Left ventricle myocardium superior (tissue), 1 donor: Measurements from ENCODE around the gene RNASE2. TPM values are rescaled to one million over a fixed set of nuclear protein-coding genes. Genes with fewer than 3 reads are reported as not detected.
"Not testable (repeated sequence)": the region's sequence is repeated elsewhere in the genome, so short reads cannot be mapped to it uniquely, and the experiment has no call there.

Experiments used
- ATAC-seq: fragments of 200-7000 bp; cut with Tn5 transposase; one replicate; pipeline ENCODE4 v1.9.1; 2020; ENCODE audit warnings: mild to moderate bottlenecking, moderate library complexity
- DNase-seq: peaks from one replicate; pipeline ENCODE4 v3.0.0-alpha.2; 2020
- intact Hi-C: fragments of 100-400 bp; cut with micrococcal nuclease; formaldehyde crosslinking; loops from one replicate; pipeline ENCODE4 v1.11.0; 2022
- long read RNA-seq: library from polyadenylated mRNA; unstranded; transcript quantifications from one replicate; pipeline ENCODE4 v2.0.0, GENCODE V29; 2021
- total RNA-seq: library from RNA; stranded (reverse); fragmentation: NEBNext Ultra II Directional; extraction: Animal tissue kit (Norgen Biotek cat#: 25700); gene quantifications from one replicate; pipeline ENCODE4 v1.2.1, GENCODE V29; 2021
- donor health status: DM: no; HTN: yes; CAD: no; lungs with severe emphysema.

RNASE2 gene
- 2.9 TPM for total RNA-seq
- long read RNA-seq: 0 reads

DNA sequence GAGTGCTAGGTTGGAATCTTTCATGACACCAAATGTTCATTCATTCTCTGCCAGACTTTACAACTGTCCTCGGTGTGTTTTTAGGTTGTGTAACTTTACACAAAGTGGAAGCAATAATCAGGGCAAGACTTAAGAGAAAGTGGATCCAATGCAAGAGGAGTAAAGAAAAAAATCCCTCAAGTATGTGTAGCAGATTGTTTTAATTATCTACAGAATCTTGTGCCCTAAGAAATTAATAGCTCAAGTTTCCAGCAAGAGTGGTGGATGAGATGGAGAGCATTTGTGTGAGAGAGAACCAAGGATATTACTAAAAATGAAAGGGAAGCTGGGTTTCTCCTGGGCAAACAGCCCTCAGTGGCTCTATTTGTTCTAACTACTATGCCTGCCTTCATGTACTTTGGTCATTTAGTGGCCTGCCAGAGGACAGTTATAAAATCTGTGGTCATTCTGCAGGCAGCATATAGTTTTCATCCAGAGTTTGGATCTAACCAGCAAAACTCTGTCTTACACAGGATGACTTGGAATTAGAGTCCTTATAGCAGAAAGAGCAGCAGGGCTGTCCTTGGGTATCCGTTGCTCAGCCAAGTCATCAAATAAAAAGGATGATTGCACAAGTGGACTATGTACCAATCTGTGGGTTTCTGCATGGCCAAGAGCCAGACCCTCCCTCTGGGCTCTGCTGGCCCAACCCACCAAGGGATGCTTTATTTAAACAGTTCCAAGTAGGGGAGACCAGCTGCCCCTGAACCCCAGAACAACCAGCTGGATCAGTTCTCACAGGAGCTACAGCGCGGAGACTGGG, at the start of gene RNASE2:
Gene RNASE2 (plus strand): TSS at position 752 of the 802 bp plus-strand sequence. CDS start 285 bp downstream, outside the sequence.
- DNase-seq, intact Hi-C loops: not testable (repeated sequence)
- peak; percentile 55 for ATAC-seq

- DNase-seq (no peak), ATAC-seq (no peak)
- intact Hi-C loops: no loop called here
Observed at GRCh38 chr14:20905676-20906075, 49.6 kb upstream of the RNASE2 start.

- intact Hi-C loops: no loop called here
- ATAC-seq (no peak), DNase-seq (no peak)
Observed at GRCh38 chr14:20907214-20907613, 48.1 kb upstream of the RNASE2 start.

DNA sequence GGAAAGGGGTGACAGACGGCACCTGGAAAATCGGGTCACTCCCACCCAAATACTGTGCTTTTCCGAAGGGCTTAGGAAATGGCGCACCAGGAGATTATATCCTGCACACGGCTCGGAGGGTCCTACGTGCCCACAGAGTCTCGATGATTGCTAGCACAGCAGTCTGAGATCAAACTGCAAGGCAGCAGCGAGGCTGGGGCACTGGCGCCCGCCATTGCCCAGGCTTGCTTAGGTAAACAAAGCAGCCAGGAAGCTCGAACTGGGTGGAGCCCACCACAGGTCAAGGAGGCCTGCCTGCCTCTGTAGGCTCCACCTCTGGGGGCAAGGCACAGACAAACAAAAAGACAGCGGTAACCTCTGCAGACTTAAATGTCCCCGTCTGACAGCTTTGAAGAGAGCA, 44.5 kb upstream of the RNASE2 start:
- DNase-seq, ATAC-seq, intact Hi-C loops: not testable (repeated sequence)

- ATAC-seq (peak; percentile 43), DNase-seq (peak; percentile 30)
- intact Hi-C loops: not testable (repeated sequence)
Observed at GRCh38 chr14:20919038-20919756, 36.1 kb upstream of the RNASE2 start.

- intact Hi-C loops, DNase-seq, ATAC-seq: not testable (repeated sequence)
Observed at GRCh38 chr14:20923766-20924297, 31.5 kb upstream of the RNASE2 start.

DNA sequence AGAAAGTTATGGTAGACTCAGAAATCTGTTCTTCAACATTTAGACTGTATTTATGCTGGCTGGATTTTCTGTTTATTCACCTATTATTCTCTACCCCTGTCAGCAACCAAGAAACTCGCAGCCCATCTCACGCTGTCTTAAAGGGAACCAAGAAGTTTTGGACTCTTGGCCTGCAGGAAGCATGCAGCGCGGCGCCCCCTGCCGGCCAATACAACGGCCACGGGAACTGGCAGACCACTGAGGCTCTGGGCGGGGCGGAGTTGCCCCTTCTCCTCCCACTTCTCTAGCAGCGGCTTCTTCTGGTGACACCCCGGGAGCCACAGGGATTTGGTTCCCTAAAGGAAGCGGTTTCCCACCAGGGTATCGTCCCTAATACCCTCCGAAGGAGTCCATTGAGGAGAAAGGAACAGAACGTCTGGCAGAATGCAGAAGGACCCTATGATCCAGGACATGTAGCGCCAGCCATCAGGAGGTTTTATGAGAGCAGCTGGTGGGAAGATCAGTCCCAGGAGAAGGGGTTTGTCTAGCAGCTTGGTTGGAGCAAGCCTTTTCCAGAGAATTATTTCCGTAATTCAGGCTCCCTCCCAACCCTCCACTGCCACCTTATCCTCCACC, 21.0 kb upstream of the RNASE2 start:
- intact Hi-C loops: no loop called here
- ATAC-seq: no peak
- DNase-seq: peak; percentile 58

GRCh38 chr14:20935303-20935984, 19.8 kb upstream of the RNASE2 start:
- no peak for ATAC-seq
- intact Hi-C loops: no loop called here
- no peak for DNase-seq

GRCh38 chr14:20945146-20945545, 10.1 kb upstream of the RNASE2 start:
- intact Hi-C loops: not testable (repeated sequence)
- DNase-seq: peak; percentile 32
- ATAC-seq: peak; percentile 36

DNA sequence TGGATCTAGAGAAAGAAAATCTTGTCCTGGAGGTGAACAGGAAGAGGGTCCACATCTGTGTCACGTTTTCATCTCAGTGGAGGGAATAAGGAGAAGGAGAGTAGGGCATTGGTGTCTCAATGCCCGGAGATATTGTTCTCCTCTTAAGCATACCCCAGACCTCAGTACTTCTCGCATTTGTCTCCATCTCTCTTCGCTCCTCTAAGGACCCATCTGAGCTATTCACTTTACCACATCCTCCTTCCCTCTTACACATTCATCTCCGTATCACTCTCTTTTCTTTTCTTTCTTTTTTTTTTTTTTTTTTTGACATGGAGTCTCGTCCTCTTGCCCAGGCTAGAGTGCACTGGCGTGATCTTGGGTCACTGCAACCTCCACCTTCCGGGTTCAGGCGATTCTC, 8.6 kb upstream of the RNASE2 start:
- DNase-seq, ATAC-seq, intact Hi-C loops: not testable (repeated sequence)

GRCh38 chr14:20955538-20955873, 219 bp downstream of the RNASE2 start:
- DNase-seq, intact Hi-C loops: not testable (repeated sequence)
- ATAC-seq: peak; percentile 20

- ATAC-seq (no peak), DNase-seq (no peak)
- intact Hi-C loops: no loop called here
Observed at GRCh38 chr14:20956376-20956976, 1.2 kb downstream of the RNASE2 start.

GRCh38 chr14:20958946-20959345, 3.7 kb downstream of the RNASE2 start:
- DNase-seq, ATAC-seq, intact Hi-C loops: not testable (repeated sequence)

DNA sequence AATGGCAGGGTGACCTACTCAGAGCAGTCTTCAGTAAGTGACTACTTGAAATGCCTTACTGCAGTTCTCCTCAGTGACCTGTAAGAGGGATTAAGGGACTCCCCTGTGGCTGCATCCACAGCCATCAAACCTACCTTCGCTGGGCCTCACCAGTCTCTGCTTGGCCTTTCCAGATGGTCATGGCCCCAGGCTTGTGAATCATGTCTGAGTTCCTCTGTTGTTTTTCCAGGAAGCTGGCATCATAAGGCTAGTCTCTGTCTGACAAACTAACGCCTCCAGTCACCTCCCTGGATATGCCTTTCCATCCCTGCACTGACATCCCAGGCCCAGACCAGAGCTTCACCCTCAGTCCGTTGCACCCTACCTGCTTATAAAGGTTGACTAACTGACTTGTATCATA, 14.0 kb downstream of the RNASE2 start:
- no peak for DNase-seq
- intact Hi-C loops: no loop called here
- ATAC-seq: no peak

- DNase-seq (no peak), ATAC-seq (peak; percentile 29)
- intact Hi-C loops: no loop called here
Observed at GRCh38 chr14:20970647-20970982, 15.3 kb downstream of the RNASE2 start.

GRCh38 chr14:20970983-20971704, 15.9 kb downstream of the RNASE2 start:
- ATAC-seq (peak; percentile 98), DNase-seq (peak; percentile 91)
- intact Hi-C loops: no loop called here

- no peak for DNase-seq
- peak; percentile 42 for ATAC-seq
- intact Hi-C loops: no loop called here
Observed at GRCh38 chr14:20971705-20972021, 16.4 kb downstream of the RNASE2 start.

DNA sequence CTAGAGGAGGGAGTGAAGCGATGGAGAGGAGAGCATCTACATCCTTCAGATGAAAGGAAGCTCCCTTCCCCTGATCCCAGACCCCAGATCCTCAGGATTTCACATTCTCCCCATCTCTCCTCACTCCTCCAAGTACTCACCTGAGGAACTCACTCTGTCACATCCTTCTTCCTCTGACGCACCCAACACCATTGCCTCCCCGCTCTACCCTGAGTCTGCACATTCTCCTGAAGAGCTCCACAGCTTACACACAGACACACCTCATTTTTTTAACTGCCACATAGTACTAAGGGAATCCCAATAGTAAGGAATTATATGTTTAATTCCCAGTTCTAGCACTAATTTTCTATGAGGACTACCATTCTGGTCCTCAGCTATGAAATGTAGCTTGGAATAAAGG, 18.2 kb downstream of the RNASE2 start:
- no peak for ATAC-seq
- intact Hi-C loops: no loop called here

More for the DNA sequence above, 18.2 kb downstream of the RNASE2 start:
- DNase-seq: no peak
